Progenitor cell of endocrine pancreas (in vitro differentiated cells): ENCODE data around the gene RAB3A. TPM values are rescaled to one million over a fixed set of nuclear protein-coding genes. Genes with fewer than 3 reads are reported as not detected.
A peak's percentile ranks its signal among the peaks of the same experiment; 100 is the strongest.

Experiments
- DNase-seq: peaks from one replicate; pipeline ENCODE4 v3.0.0; 2021; ENCODE audit warnings: low spot score; ENCODE audit not compliant: unreplicated experiment
- H3K27ac Mint-ChIP-seq: 2 replicates; pipeline ENCODE4 v1.8.0; 2021; ENCODE audit warnings: mild to moderate bottlenecking, moderate library complexity, mixed read lengths
- H3K27me3 Mint-ChIP-seq: 2 replicates; pipeline ENCODE4 v1.8.0; 2021; ENCODE audit warnings: mixed read lengths
- H3K36me3 Mint-ChIP-seq: 2 replicates; pipeline ENCODE4 v1.8.0; 2022; ENCODE audit warnings: mixed read lengths; ENCODE audit not compliant: insufficient read depth
- H3K4me1 Mint-ChIP-seq: 2 replicates; pipeline ENCODE4 v1.8.0; 2021; ENCODE audit warnings: low read depth, mixed read lengths
- H3K4me3 Mint-ChIP-seq: 2 replicates; pipeline ENCODE4 v1.8.0; 2021; ENCODE audit warnings: low read depth, mild to moderate bottlenecking, moderate library complexity, mixed read lengths
- H3K9me3 Mint-ChIP-seq: 2 replicates; pipeline ENCODE4 v1.8.0; 2021; ENCODE audit warnings: low read depth, mixed read lengths
- CTCF ChIP-seq: fragments of 200-600 bp; sonication (generic); IDR thresholded peaks from one replicate; pipeline ENCODE4 v1.5.0; 2021; ENCODE audit warnings: antibody characterized with exemption, mild to moderate bottlenecking; ENCODE audit not compliant: unreplicated experiment
- long read RNA-seq: library from polyadenylated mRNA; unstranded; transcript quantifications from one replicate; pipeline ENCODE4 v2.0.0, GENCODE V29; 2020
- total RNA-seq: library from RNA; stranded (reverse); gene quantifications from 2 replicates; pipeline ENCODE4 v1.2.1, GENCODE V29; 2021

The RAB3A gene
- total RNA-seq, result 3.3 and 5.1 TPM in 2 replicates
- long read RNA-seq, result 0 reads

- peak within 1 kb of the TSS; percentile 96 for H3K27ac Mint-ChIP-seq
- no peaks in the 10 kb centered on the region for H3K36me3 Mint-ChIP-seq
- peaks cover 6% of the 10 kb centered on the region for H3K27me3 Mint-ChIP-seq
- TF ChIP-seq CTCF, result peak; percentile 35
- DNase-seq, result peak; percentile 99
- no peaks in the 10 kb centered on the region for H3K9me3 Mint-ChIP-seq
- H3K4me3 Mint-ChIP-seq, result peak within 1 kb of the TSS; percentile 88
- H3K4me1 Mint-ChIP-seq, result peaks cover 3% of the 10 kb centered on the region
These were observed at the start of gene RAB3A for GRCh38 chr19:18203863-18204393. Gene RAB3A, minus strand, starts transcription at chr19:18204042. Its CDS starts 1,302 bp downstream, at chr19:18202740.

GRCh38 chr19:18253130-18253529, 49.3 kb upstream of the RAB3A start:
- H3K27ac Mint-ChIP-seq, result no peak overlapping the region
- H3K9me3 Mint-ChIP-seq, result no peaks in the 10 kb centered on the region
- peaks cover 42% of the 10 kb centered on the region for H3K27me3 Mint-ChIP-seq
- no peak overlapping the region for H3K4me3 Mint-ChIP-seq
- TF ChIP-seq CTCF, result no peak
- H3K4me1 Mint-ChIP-seq, result peaks cover 1% of the 10 kb centered on the region
- H3K36me3 Mint-ChIP-seq, result no peaks in the 10 kb centered on the region
- no peak for DNase-seq

GRCh38 chr19:18252370-18252717, 48.5 kb upstream of the RAB3A start:
- H3K27ac Mint-ChIP-seq, result no peak overlapping the region
- no peaks in the 10 kb centered on the region for H3K9me3 Mint-ChIP-seq
- no peak overlapping the region for H3K4me3 Mint-ChIP-seq
- H3K36me3 Mint-ChIP-seq, result no peaks in the 10 kb centered on the region
- no peak for TF ChIP-seq CTCF
- H3K27me3 Mint-ChIP-seq, result peaks cover 42% of the 10 kb centered on the region
- peaks cover 1% of the 10 kb centered on the region for H3K4me1 Mint-ChIP-seq
- no peak for DNase-seq

- TF ChIP-seq CTCF, result peak; percentile 87
- DNase-seq, result peak; percentile 70
- Mint-ChIP-seq H3K27ac (no peak overlapping the region), H3K27me3 (peaks cover 42% of the 10 kb centered on the region), H3K4me1 (peaks cover 1% of the 10 kb centered on the region), H3K4me3 (no peak overlapping the region), H3K36me3 (no peaks in the 10 kb centered on the region), H3K9me3 (no peaks in the 10 kb centered on the region)
These were observed 47.9 kb upstream of the RAB3A start for GRCh38 chr19:18251587-18252369.

- Mint-ChIP-seq H3K4me3 (no peak overlapping the region), H3K36me3 (no peaks in the 10 kb centered on the region), H3K4me1 (peaks cover 1% of the 10 kb centered on the region), H3K27ac (no peak overlapping the region), H3K27me3 (peaks cover 34% of the 10 kb centered on the region), H3K9me3 (no peaks in the 10 kb centered on the region)
- DNase-seq, result no peak
- TF ChIP-seq CTCF, result no peak
These were observed 46.0 kb upstream of the RAB3A start for GRCh38 chr19:18249834-18250233.
